WTC11 (cell line): ENCODE measurements around the gene TNFAIP8L1. TPM values are rescaled to one million over a fixed set of nuclear protein-coding genes. Genes with fewer than 3 reads are reported as not detected.

ENCODE experiments used
- ATAC-seq: fragments of 200-7000 bp; cut with Tn5 transposase; 2 replicates; pipeline ENCODE4 v1.10.0; 2021; ENCODE audit warnings: mild to moderate bottlenecking, moderate library complexity
- CTCF ChIA-PET: fragments of 300-600 bp; sonication (Branson Sonifier 250); formaldehyde crosslinking; loops from one replicate; lab custom pipeline; 2021; ENCODE audit warnings: antibody characterized with exemption; lab: Charles Lee
- POLR2A ChIA-PET: fragments of 350-600 bp; sonication (Branson Sonifier 250); formaldehyde crosslinking; loops from one replicate; lab custom pipeline; 2021; ENCODE audit warnings: antibody characterized with exemption; lab: Charles Lee
- DNase-seq: peaks from one replicate; pipeline ENCODE4 v3.0.0; 2021; ENCODE audit warnings: low spot score
- H3K27ac Mint-ChIP-seq: 2 replicates; pipeline ENCODE4 v1.8.0; 2021; ENCODE audit warnings: mixed read lengths
- H3K27me3 Mint-ChIP-seq: 2 replicates; pipeline ENCODE4 v1.8.0; 2021; ENCODE audit warnings: low read depth, mild to moderate bottlenecking, moderate library complexity, mixed read lengths
- H3K36me3 Mint-ChIP-seq: 2 replicates; pipeline ENCODE4 v1.8.0; 2021; ENCODE audit warnings: mixed read lengths
- H3K4me1 Mint-ChIP-seq: 2 replicates; pipeline ENCODE4 v1.8.0; 2022; ENCODE audit warnings: mixed read lengths
- H3K4me3 Mint-ChIP-seq: 2 replicates; pipeline ENCODE4 v1.8.0; 2021; ENCODE audit warnings: mild to moderate bottlenecking, moderate library complexity, mixed read lengths
- H3K9me3 Mint-ChIP-seq: 2 replicates; pipeline ENCODE4 v1.8.0; 2021; ENCODE audit warnings: mixed read lengths
- ARID4B ChIP-seq: sonication (generic); formaldehyde crosslinking; IDR thresholded peaks from 2 replicates; pipeline ENCODE4 v1.8.0; 2023; ENCODE audit warnings: missing genetic modification reagents, mild to moderate bottlenecking, borderline replicate concordance
- CBFB ChIP-seq: sonication (generic); formaldehyde crosslinking; IDR thresholded peaks from 2 replicates; pipeline ENCODE4 v1.8.1; 2022; ENCODE audit warnings: mild to moderate bottlenecking, low read depth, missing genetic modification reagents
- CTCF ChIP-seq: fragments of 200-600 bp; IDR thresholded peaks from 2 replicates; pipeline ENCODE4 v1.8.0; 2022; ENCODE audit warnings: antibody characterized with exemption
- ERG ChIP-seq: fragments of 250-450 bp; sonication (Bioruptor Pico); IDR thresholded peaks from 2 replicates; pipeline ENCODE4 v1.8.0; 2021; ENCODE audit warnings: mild to moderate bottlenecking
- ETV6 ChIP-seq: sonication (generic); formaldehyde crosslinking; IDR thresholded peaks from 2 replicates; pipeline ENCODE4 v1.8.1; 2022; ENCODE audit warnings: mild to moderate bottlenecking, missing genetic modification reagents
- FOXK1 ChIP-seq: sonication (generic); formaldehyde crosslinking; IDR thresholded peaks from 2 replicates; pipeline ENCODE4 v1.8.0; 2022; ENCODE audit warnings: mild to moderate bottlenecking, moderate library complexity, missing genetic modification reagents
- GABPB1 ChIP-seq: sonication (generic); formaldehyde crosslinking; IDR thresholded peaks from 2 replicates; pipeline ENCODE4 v1.8.1; 2023; ENCODE audit warnings: mild to moderate bottlenecking, missing genetic modification reagents
- HMGXB4 ChIP-seq: sonication (generic); formaldehyde crosslinking; IDR thresholded peaks from 2 replicates; pipeline ENCODE4 v1.8.1; 2023; ENCODE audit warnings: mild to moderate bottlenecking, moderate library complexity, missing genetic modification reagents
- MYBL2 ChIP-seq: sonication (generic); formaldehyde crosslinking; IDR thresholded peaks from 2 replicates; pipeline ENCODE4 v1.8.1; 2023; ENCODE audit warnings: mild to moderate bottlenecking, moderate library complexity, missing genetic modification reagents
- NFE2L1 ChIP-seq: sonication (generic); formaldehyde crosslinking; IDR thresholded peaks from 2 replicates; pipeline ENCODE4 v1.8.1; 2023; ENCODE audit warnings: missing genetic modification reagents
- SOX15 ChIP-seq: fragments of 250-450 bp; sonication (Bioruptor Pico); IDR thresholded peaks from 2 replicates; pipeline ENCODE4 v1.9.0; 2021; ENCODE audit warnings: mild to moderate bottlenecking
- SP1 ChIP-seq: sonication (generic); formaldehyde crosslinking; conservative IDR thresholded peaks from 2 replicates; pipeline ENCODE4 v1.8.1; 2022; ENCODE audit warnings: missing genetic modification reagents
- STAT6 ChIP-seq: sonication (generic); formaldehyde crosslinking; conservative IDR thresholded peaks from 2 replicates; pipeline ENCODE4 v1.8.1; 2023; ENCODE audit warnings: mild to moderate bottlenecking, low read depth, missing genetic modification reagents, moderate library complexity
- TEAD1 ChIP-seq: sonication (generic); formaldehyde crosslinking; IDR thresholded peaks from 2 replicates; pipeline ENCODE4 v1.8.0; 2022; ENCODE audit warnings: mild to moderate bottlenecking, missing genetic modification reagents
- TEAD4 ChIP-seq: sonication (generic); formaldehyde crosslinking; IDR thresholded peaks from 2 replicates; pipeline ENCODE4 v1.8.0; 2022; ENCODE audit warnings: mild to moderate bottlenecking, missing genetic modification reagents
- TP53 ChIP-seq: sonication (generic); formaldehyde crosslinking; IDR thresholded peaks from 2 replicates; pipeline ENCODE4 v1.8.1; 2023; ENCODE audit warnings: mild to moderate bottlenecking, missing genetic modification reagents
- ZBTB43 ChIP-seq: sonication (generic); formaldehyde crosslinking; IDR thresholded peaks from 2 replicates; pipeline ENCODE4 v1.8.1; 2023; ENCODE audit warnings: mild to moderate bottlenecking, missing genetic modification reagents
- ZNF423 ChIP-seq: fragments of 250-450 bp; sonication (Bioruptor Pico); IDR thresholded peaks from 2 replicates; pipeline ENCODE4 v2.1.2; 2022; ENCODE audit warnings: mild to moderate bottlenecking, moderate library complexity
- total RNA-seq: library from RNA; stranded (reverse); gene quantifications from 3 replicates; pipeline ENCODE4 v1.2.3, GENCODE V29; 2021
- TF ChIP-seq, protein P1 (sequence below): sonication (generic); formaldehyde crosslinking; IDR thresholded peaks from 2 replicates; pipeline ENCODE4 v1.8.1; 2022; ENCODE audit warnings: mild to moderate bottlenecking, missing genetic modification reagents, moderate library complexity, borderline replicate concordance

Gene TNFAIP8L1
- total RNA-seq, 1 experiment from 2014 or later = 8.7 TPM

DNA sequence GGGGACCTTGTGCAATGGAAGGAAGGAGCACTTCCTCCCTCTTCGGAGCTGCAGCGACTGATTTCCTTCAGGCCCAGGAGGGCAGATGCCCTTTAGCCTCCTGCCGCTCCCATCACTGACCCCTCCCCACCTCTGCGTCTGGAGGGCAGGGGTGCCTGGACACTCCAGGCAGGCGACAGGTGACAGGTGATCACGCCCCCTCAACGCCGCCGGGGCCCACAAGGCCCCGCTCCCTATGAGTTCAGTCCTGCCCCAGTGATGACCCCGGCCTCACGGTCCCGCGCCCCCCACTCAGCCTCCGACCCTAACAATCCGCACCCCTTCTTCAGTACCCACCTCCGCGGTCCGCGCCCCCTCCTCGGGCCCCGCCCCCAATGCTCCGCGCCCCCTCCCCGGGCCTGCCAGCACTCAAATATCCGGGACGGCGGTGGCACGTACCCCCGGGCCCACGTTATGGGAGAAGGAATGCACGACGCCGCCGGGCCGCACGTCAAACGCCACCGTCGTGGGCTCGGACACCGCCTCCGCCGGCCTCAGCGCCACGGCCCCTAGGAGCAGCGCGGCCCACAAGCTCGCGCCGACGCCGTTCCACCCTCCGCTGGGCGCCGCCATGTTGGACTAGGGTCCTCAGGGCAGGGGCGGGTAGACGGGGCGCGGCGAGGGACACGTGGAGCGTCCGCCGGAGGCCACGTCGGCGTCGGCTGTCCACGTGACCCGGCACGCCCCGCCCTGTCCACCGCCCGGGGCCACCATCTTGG, 30.6 kb downstream of the TNFAIP8L1 start, which contains the start of gene MYDGF (continued):
- TF ChIP-seq STAT6 (CRISPR knock-in tag) (no peak), SP1 (CRISPR knock-in tag) (peak; percentile 98), ARID4B (peak; percentile 96), ZBTB43 (0 out of 2 replicates have a peak, but pooled peaks have one; percentile 74), NFE2L1 (peak; percentile 69; the same call in 1 of the 2 replicates), TP53 (CRISPR knock-in tag) (peak; percentile 26; the same call in 1 of the 2 replicates), ETV6 (CRISPR knock-in tag) (peak; percentile 74), TEAD1 (CRISPR knock-in tag) (peak; percentile 82)

DNA sequence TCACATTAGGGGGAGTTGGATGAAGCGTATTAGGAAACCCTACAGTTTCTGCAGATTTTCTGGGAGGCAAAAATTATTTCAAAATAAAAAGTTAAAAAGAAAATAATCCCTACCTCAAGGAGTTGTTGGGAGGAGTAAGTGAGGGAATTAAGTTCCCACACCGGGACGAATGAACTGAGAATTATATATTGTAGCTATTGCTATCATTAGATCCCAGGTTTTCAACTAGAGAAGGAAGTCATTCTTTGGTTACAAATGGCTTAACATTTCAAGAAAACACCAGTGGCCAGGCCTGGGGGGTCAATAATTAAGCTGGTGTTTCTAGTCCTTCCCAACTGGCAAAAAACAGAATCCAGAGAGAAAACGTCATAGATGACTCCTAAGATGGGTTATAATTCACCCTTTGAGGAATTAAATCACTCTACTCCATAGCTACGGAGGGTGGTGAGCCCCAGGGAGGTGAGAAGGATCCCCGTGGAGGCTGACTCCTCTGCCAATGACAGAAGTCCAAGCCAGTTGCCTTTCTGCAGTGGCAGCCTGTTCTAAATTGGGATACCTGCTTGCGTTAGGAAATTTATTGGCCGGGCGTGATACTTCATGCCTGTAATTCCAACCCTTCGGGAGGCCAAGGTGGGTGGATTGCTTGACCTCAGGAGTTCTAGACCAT, 32.0 kb downstream of the TNFAIP8L1 start:
- ChIA-PET POLR2A (no interaction called here), CTCF (no interaction called here)
- TF ChIP-seq MYBL2 (no peak), SOX15 (no peak), CBFB (CRISPR knock-in tag) (no peak), HMGXB4 (CRISPR knock-in tag) (no peak), ERG (CRISPR knock-in tag) (no peak), ZNF423 (CRISPR knock-in tag) (no peak), FOXK1 (CRISPR knock-in tag) (no peak), CTCF (no peak), GABPB1 (CRISPR knock-in tag) (no peak), TEAD4 (CRISPR knock-in tag) (no peak)
- TF ChIP-seq, protein P1, sequence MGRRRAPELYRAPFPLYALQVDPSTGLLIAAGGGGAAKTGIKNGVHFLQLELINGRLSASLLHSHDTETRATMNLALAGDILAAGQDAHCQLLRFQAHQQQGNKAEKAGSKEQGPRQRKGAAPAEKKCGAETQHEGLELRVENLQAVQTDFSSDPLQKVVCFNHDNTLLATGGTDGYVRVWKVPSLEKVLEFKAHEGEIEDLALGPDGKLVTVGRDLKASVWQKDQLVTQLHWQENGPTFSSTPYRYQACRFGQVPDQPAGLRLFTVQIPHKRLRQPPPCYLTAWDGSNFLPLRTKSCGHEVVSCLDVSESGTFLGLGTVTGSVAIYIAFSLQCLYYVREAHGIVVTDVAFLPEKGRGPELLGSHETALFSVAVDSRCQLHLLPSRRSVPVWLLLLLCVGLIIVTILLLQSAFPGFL (CRISPR knock-in tag) = no peak
- Mint-ChIP-seq H3K4me1 (peaks cover 7% of the 10 kb centered on the region), H3K4me3 (peak overlapping the region; percentile 60), H3K36me3 (peaks cover 6% of the 10 kb centered on the region), H3K9me3 (no peaks in the 10 kb centered on the region), H3K27ac (peak overlapping the region; percentile 87), H3K27me3 (no peaks in the 10 kb centered on the region)
- ATAC-seq = no peak
- DNase-seq = no peak
